ENCODE results near the gene ZNF714.

The ZNF714 gene

GRCh38 chr19:21047716-21048115, 34.3 kb upstream of the ZNF714 start:
- TF ChIP-seq SPI1 (IDR thresholded peaks at IDR 0.05; ENCODE audit: borderline replicate concordance, low read depth) = no peak
- TF ChIP-seq POLR2AphosphoS5 (IDR thresholded peaks at IDR 0.05; ENCODE audit: low read depth) = no peak
- DNase-seq (ENCODE audit: low read depth in 1 of 2, low spot score in 1 of 2) = no peak
- Histone ChIP-seq H3K27ac (replicated peaks) (no peak overlapping the region), H3K4me3 (replicated peaks; ENCODE audit: insufficient read depth, low read length) (no peak overlapping the region), H3K27me3 (ENCODE audit: insufficient read depth, poor library complexity, severe bottlenecking) (no peaks in the 10 kb centered on the region)

GRCh38 chr19:21052902-21053301, 29.1 kb upstream of the ZNF714 start:
- H3K27ac ChIP-seq (replicated peaks) = no peak overlapping the region
- no peak for TF ChIP-seq CTCF (IDR thresholded peaks at IDR 0.05; ENCODE audit: insufficient read depth, low read length)
- TF ChIP-seq GABPA (IDR thresholded peaks at IDR 0.05; ENCODE audit: low read depth) = no peak
- TF ChIP-seq REST (IDR thresholded peaks at IDR 0.05; ENCODE audit: insufficient replicate concordance, low read depth) = no peak
- TF ChIP-seq SPI1 (IDR thresholded peaks at IDR 0.05; ENCODE audit: borderline replicate concordance, low read depth) = no peak
- TF ChIP-seq POLR2AphosphoS5 (IDR thresholded peaks at IDR 0.05; ENCODE audit: low read depth) = no peak
- DNase-seq (ENCODE audit: low read depth in 1 of 2, low spot score in 1 of 2) = no peak

GRCh38 chr19:21065336-21065735, 16.7 kb upstream of the ZNF714 start:
- DNase-seq (ENCODE audit: low read depth in 1 of 2, low spot score in 1 of 2) = no peak
- Histone ChIP-seq H3K27ac (replicated peaks) (no peak overlapping the region), H3K4me3 (replicated peaks; ENCODE audit: insufficient read depth, low read length) (no peak overlapping the region), H3K27me3 (ENCODE audit: insufficient read depth, poor library complexity, severe bottlenecking) (no peaks in the 10 kb centered on the region)
- TF ChIP-seq CTCF (IDR thresholded peaks at IDR 0.05; ENCODE audit: insufficient read depth, low read length) = no peak

More at GRCh38 chr19:21052902-21053301, 29.1 kb upstream of the ZNF714 start:
- no peaks in the 10 kb centered on the region for H3K27me3 ChIP-seq (ENCODE audit: insufficient read depth, poor library complexity, severe bottlenecking)
- H3K4me3 ChIP-seq (replicated peaks; ENCODE audit: insufficient read depth, low read length) = no peak overlapping the region

- Histone ChIP-seq H3K27ac (replicated peaks) (no peak overlapping the region), H3K27me3 (ENCODE audit: insufficient read depth, poor library complexity, severe bottlenecking) (no peaks in the 10 kb centered on the region), H3K4me3 (replicated peaks; ENCODE audit: insufficient read depth, low read length) (no peak overlapping the region)
- TF ChIP-seq POLR2AphosphoS5 (IDR thresholded peaks at IDR 0.05; ENCODE audit: low read depth) (no peak), GABPA (IDR thresholded peaks at IDR 0.05; ENCODE audit: low read depth) (no peak), CTCF (IDR thresholded peaks at IDR 0.05; ENCODE audit: insufficient read depth, low read length) (no peak), REST (IDR thresholded peaks at IDR 0.05; ENCODE audit: insufficient replicate concordance, low read depth) (no peak), SPI1 (IDR thresholded peaks at IDR 0.05; ENCODE audit: borderline replicate concordance, low read depth) (no peak)
- no peak for DNase-seq (ENCODE audit: low read depth in 1 of 2, low spot score in 1 of 2)
These were observed 2.3 kb downstream of the ZNF714 start for GRCh38 chr19:21084343-21084742.
